Measurements from ENCODE around the gene PARD3B. TPM values are rescaled to one million over a fixed set of nuclear protein-coding genes. Genes with fewer than 3 reads are reported as not detected.

Gene PARD3B
- total and polyA plus RNA-seq, 2 of the 13 experiments (the other 11 are each of a cell fraction or from before 2014, with no cell fraction given): 0.71 to 2.3 TPM

GRCh38 chr2:204727368-204727767, 182.1 kb downstream of the PARD3B start (continued):
- TF ChIP-seq HOMEZ (CRISPR knock-in tag; IDR thresholded peaks at IDR 0.05; ENCODE audit: low read depth): no peak
- no peak for TF ChIP-seq JARID2 (CRISPR knock-in tag; IDR thresholded peaks at IDR 0.05; ENCODE audit: insufficient replicate concordance)
- no peak for TF ChIP-seq NFYB (CRISPR knock-in tag; IDR thresholded peaks at IDR 0.05)
- TF ChIP-seq ZKSCAN8 (CRISPR knock-in tag; IDR thresholded peaks at IDR 0.05; ENCODE audit: borderline replicate concordance): no peak
- TF ChIP-seq RBM22 (optimal IDR thresholded peaks at IDR 0.05; ENCODE audit: low read length): no peak
- no peak for TF ChIP-seq DZIP1 (CRISPR knock-in tag; IDR thresholded peaks at IDR 0.05)

GRCh38 chr2:204730603-204731002, 185.3 kb downstream of the PARD3B start:
- no peaks in the 10 kb centered on the region for H3K27me3 ChIP-seq (ENCODE audit: control insufficient read depth in 1 of 2, insufficient read depth in 2 of 2, low read length in 2 of 2)
- no peak overlapping the region for H3K27ac ChIP-seq (ENCODE audit: extremely low read length, insufficient read depth, low read length)
- peaks cover 91% of the 10 kb centered on the region for H3K9me3 ChIP-seq (ENCODE audit: low read length)
- ChIA-PET POLR2A (no interaction called here), CTCF (ENCODE audit: low intra/inter-chr PET ratio, low total read pairs) (no interaction called here)
- in situ Hi-C loops (cut with HindIII; ENCODE audit: extremely low pct_ligation_motif_present, low pct_unique_long_range_greater_than_20kb) (no loop called here), intact Hi-C loops (cut with micrococcal nuclease; ENCODE audit: unreplicated experiment) (no loop called here)
- no peak for DNase-seq (ENCODE audit: low spot score)
- WGBS (ENCODE audit: low lambda C conversion rate): 56% methylated on average over 4 of the region's 4 CpGs
- no TSS peak for BruUV-seq (replicated peaks)
- no peak for ATAC-seq
- H4K20me1 ChIP-seq (ENCODE audit: insufficient read depth, low read length): no peaks in the 10 kb centered on the region
- H3K4me3 ChIP-seq (replicated peaks in 1 of 3; ENCODE audit: insufficient read depth in 1 of 3, low read depth in 2 of 3, low read length in 3 of 3): no peak overlapping the region
- H3K9ac ChIP-seq (ENCODE audit: insufficient read depth, low read depth, low read length): no peak overlapping the region
- no peak overlapping the region for H3K4me2 ChIP-seq (ENCODE audit: low read depth, low read length)
- FAIRE-seq: no peak
- H3K79me2 ChIP-seq (ENCODE audit: insufficient read depth, low read length): no peaks in the 10 kb centered on the region
- no peak overlapping the region for H2AFZ ChIP-seq (ENCODE audit: low read length)
- no peaks in the 10 kb centered on the region for H3K36me3 ChIP-seq (replicated peaks in 1 of 2; ENCODE audit: control insufficient read depth in 1 of 2, insufficient read depth in 2 of 2, low read length in 2 of 2)
- H3K4me1 ChIP-seq (ENCODE audit: insufficient read depth, low read length): no peaks in the 10 kb centered on the region
- TF ChIP-seq ZNF276 (CRISPR knock-in tag; IDR thresholded peaks at IDR 0.05; ENCODE audit: low read depth): no peak
- TF ChIP-seq ZNF124 (CRISPR knock-in tag; IDR thresholded peaks at IDR 0.05): no peak
- TF ChIP-seq ZNF574 (CRISPR knock-in tag; IDR thresholded peaks at IDR 0.05): no peak
- TF ChIP-seq ZNF33A (CRISPR knock-in tag; IDR thresholded peaks at IDR 0.05; ENCODE audit: borderline replicate concordance): no peak
- no peak for TF ChIP-seq SYNCRIP (IDR thresholded peaks at IDR 0.05; ENCODE audit: insufficient read depth, low read depth, low read length)
- no peak for TF ChIP-seq RBM39 (IDR thresholded peaks at IDR 0.05; ENCODE audit: low read depth, low read length, poor library complexity, severe bottlenecking)
- no peak for TF ChIP-seq RFX3 (CRISPR knock-in tag; IDR thresholded peaks at IDR 0.05)

All from HepG2 (cell line).